ENCODE data around the gene CLOCK.

DNA sequence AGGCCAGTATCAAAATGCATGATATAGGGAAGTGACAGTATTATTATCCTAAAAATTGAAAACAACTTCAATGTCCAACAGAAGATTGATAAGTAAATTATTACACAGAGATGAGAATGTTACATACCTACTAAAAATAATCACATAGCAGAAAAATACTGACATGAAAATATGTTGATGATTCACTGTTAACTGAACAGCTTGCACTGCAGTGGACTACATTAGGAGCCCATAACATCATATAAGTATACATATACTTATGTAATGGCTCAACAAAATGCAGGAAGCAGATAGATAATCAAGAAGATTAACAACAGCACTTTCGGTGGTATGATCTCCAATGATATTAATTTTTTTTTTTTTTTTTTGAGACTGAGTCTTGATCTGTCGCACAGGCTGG lies 7.1 kb downstream of the CLOCK start:
- TF ChIP-seq, protein P1, sequence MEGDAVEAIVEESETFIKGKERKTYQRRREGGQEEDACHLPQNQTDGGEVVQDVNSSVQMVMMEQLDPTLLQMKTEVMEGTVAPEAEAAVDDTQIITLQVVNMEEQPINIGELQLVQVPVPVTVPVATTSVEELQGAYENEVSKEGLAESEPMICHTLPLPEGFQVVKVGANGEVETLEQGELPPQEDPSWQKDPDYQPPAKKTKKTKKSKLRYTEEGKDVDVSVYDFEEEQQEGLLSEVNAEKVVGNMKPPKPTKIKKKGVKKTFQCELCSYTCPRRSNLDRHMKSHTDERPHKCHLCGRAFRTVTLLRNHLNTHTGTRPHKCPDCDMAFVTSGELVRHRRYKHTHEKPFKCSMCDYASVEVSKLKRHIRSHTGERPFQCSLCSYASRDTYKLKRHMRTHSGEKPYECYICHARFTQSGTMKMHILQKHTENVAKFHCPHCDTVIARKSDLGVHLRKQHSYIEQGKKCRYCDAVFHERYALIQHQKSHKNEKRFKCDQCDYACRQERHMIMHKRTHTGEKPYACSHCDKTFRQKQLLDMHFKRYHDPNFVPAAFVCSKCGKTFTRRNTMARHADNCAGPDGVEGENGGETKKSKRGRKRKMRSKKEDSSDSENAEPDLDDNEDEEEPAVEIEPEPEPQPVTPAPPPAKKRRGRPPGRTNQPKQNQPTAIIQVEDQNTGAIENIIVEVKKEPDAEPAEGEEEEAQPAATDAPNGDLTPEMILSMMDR (IDR thresholded peaks at IDR 0.05): no peak
- no peak for TF ChIP-seq POLR2A (IDR thresholded peaks at IDR 0.05)
